ENCODE measurements around the gene PRR19.

PRR19 gene

DNA sequence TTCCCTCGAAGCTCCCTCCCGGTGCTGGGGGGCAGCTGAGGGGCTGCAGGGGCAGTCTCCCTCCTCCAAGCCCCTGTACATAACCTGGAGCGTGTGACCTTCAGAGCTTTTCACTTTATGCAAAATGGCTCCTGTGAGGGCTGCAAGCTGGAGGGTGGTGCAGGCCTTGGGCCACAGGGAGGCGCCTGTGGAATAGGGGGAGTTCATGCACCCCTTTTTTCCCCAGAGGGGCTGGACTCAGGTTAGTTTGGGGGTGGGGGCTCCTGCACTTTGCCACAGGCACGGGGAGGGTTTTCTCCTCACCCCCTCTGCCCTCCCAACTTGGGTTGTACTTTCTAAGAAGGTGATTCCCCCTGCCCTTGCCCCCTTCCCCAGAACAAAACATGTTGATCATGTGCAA is 6.6 kb upstream of the PRR19 start:
- DNase-seq (ENCODE audit: low spot score): no peak

DNA sequence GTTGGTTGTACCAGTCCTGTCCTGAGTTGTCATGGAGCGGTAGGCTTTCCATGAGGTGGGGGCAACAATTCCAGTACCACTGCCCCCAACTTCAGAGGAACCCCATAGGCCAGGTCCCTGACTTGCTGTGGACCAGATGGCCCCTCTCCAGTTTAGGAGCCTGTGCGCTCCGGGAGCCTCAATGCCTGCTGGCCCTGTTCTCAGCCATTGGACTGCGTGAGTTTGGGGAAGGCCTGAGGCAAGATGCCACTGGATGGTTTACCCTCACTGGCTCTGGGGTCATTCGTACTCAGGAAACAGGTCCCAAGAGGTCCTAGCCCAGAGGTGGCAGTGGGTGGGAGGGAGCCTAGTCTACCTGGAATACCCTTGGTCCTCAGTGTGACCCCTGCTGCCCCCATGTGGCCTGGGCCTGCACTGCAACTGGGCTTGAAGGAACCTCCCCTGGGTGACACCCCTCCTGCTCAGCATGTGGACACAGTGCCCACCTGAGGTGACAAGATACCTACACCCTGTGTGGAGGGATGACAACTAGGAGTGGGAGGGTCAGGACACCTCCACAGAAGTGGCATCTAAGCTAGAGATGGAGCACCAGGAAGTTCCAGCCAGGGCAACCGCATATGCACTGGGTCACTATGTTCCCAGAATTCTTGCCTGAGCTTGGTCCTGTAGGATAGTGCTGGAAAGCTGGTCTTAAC is 6.0 kb upstream of the PRR19 start:
- peak; percentile 87 for DNase-seq (ENCODE audit: low spot score)

DNA sequence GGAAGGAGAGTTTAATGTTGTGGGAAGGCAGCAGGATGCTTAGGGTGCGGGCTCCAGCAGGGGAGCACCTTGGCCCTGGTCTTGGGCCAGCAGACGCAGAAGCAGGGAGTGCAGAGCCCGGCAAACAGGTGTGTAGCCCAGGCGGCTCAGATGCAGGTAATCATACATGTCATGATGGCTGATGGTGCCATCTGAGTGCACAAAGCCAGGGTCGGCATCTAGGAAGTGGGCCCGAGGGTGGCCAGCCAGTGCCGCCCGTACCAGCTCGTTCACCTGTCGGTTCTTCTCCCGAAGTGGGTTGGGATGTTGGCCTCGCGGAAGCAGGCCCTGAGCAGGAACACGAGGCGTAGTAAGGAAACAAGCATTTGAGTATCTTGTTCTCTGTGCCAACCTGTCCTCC is 4.9 kb upstream of the PRR19 start:
- no peak for DNase-seq (ENCODE audit: low spot score)

DNA sequence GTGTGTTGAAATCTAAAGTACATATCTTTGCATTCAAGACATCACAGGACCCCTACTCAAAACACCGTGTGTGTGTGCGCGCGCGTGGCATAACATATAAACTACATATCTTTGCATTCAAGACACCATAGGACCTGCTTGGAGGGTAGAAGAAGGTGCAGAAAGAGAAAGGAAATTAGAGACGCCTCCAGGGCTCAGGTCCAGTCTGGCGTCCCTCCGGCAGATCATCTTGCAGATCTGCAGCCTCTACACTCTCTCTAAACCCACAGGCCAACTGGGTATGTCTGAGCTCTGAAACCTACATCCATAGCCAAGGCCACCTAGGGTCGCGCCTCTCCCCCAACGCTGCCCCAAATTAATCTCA is 1.2 kb downstream of the PRR19 start:
- DNase-seq (ENCODE audit: low spot score): no peak

DNA sequence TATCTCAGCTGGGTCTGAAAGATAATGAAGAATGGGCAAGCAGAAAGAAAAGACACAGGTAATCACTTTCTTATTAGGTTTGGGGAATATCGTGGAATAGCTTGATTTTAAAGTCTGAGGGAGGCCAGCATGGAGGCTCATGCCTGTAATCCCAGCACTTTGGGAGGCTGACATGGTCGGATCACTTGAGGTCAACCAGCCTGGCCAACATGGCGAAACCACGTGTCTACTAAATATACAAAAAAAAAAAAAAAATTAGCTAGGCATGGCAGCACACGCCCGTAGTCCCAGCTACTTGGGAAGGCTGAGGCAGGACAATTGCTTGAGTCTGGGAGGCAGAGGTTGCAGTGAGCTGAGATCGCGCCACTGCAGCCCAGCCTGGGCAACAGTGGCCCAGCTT is 1.9 kb downstream of the PRR19 start:
- no peak for DNase-seq (ENCODE audit: low spot score)

DNA sequence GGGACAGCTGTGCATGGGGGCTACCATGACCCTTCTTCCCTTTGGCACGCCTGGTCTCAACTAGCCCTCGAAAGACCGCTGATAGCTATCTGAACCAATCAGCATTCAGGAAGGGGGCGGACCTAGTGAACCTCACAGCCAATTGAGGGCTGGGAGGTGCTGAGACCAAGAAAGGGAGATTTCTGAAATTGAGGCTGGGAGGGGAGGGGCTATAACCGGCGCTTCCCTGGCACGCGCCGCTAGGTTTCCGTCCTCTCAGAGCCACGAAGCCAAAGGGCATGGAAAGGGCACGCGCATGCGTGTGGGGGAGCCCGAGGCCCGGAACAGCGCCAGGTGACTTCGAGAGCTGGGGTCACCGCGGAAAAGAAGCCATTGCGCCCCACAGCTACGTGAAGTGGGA is 4.7 kb downstream of the PRR19 start:
- DNase-seq (ENCODE audit: low spot score): no peak

DNA sequence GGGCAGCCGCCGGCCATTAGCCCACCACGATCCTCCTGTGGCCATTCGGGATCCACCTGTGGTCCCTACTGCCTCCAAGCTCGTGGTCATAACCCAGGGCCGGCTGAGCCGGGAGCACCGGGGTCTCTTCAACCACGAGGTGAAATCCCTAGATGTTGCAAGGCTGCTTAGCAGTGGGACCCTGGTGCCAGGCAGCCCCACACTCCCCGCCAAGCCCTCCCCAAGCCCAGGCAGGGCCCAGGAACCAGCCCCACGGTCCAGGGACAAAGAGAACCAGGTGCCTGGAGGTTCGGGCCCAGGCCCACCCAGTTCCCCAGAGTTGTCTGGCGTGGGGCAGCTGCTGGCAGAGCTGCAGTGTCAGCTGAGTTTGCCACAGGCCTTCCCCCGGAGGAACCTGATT is 7.8 kb downstream of the PRR19 start:
- DNase-seq (ENCODE audit: low spot score): no peak

DNA sequence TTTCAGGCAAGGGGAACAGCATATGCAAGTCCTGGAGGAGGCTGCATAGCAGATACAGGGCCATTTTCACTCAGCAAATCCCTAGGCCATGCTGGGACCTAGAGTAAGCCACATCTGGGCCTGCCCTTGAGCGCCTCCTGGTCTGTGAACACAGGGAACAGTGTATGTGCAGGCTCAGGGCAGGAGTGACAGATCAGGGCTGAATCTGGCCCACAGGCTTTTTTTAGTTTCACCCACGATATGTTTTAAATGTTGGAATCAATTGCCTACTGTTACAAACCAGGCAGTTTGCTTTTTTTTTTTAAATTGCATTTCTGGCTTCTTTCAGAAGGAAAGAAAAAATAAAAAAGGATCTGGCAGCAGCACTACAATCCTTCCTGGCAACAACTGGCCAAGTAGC is 9.7 kb downstream of the PRR19 start:
- no peak for DNase-seq (ENCODE audit: low spot score)

DNA sequence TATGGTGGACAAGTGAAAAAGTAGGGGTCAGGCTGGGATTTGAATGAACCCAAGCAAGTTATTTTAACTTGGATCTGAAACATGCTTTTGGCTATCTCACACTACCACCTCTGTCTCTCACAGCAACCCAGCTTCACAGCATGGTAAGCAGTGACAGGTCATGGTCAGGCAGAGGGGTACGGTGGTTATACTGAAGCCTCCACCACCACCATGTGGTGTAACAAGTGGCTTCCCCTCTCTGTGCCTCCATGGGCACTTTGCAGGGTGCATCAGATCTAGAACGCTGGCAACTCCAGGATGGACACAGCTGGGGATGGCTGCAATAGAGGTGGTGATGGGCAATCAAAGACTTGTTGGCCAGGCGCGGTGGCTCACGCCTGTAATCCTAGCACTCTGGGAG is 10.4 kb downstream of the PRR19 start:
- DNase-seq (ENCODE audit: low spot score): no peak

DNA sequence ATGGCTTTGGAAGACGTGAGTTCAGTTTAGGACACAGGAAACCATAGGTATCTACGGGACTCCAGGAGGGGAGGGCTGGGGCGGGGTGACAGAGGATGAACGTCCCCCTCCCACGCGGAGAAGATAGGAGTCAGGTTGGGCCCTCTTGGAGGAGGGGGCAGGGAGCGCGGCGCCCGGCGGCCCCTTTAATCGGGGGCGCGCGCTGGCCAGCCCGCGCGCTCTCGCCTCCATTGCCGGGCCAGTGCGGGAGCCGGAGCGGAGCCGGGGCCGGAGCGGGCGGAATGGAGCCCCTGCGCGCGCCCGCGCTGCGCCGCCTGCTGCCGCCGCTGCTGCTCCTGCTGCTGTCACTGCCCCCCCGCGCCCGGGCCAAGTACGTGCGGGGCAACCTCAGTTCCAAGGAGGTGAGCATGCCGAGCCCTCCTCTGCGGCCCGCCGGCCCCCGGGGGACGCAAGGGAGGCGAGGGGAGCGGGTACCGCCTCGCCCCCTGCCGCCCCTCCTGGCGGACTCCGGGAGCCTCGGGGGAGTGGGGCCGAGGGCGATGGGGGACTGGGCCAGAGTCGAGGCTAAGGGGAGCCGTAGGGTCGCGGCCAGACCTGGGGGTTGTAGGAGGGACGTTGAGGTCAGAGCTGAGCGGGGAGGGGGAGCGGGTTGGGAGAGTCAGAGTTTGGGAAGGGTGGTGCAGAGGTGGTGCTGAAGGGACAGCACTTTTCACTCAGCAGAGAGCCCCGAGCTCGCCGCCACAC is 11.3 kb downstream of the PRR19 start, which contains the start of gene TMEM145:
Gene TMEM145, plus strand, starts transcription at position 214 of the 744 bp plus-strand sequence. Its CDS starts 68 bp downstream, at position 282.
- no peak for DNase-seq (ENCODE audit: low spot score)

DNA sequence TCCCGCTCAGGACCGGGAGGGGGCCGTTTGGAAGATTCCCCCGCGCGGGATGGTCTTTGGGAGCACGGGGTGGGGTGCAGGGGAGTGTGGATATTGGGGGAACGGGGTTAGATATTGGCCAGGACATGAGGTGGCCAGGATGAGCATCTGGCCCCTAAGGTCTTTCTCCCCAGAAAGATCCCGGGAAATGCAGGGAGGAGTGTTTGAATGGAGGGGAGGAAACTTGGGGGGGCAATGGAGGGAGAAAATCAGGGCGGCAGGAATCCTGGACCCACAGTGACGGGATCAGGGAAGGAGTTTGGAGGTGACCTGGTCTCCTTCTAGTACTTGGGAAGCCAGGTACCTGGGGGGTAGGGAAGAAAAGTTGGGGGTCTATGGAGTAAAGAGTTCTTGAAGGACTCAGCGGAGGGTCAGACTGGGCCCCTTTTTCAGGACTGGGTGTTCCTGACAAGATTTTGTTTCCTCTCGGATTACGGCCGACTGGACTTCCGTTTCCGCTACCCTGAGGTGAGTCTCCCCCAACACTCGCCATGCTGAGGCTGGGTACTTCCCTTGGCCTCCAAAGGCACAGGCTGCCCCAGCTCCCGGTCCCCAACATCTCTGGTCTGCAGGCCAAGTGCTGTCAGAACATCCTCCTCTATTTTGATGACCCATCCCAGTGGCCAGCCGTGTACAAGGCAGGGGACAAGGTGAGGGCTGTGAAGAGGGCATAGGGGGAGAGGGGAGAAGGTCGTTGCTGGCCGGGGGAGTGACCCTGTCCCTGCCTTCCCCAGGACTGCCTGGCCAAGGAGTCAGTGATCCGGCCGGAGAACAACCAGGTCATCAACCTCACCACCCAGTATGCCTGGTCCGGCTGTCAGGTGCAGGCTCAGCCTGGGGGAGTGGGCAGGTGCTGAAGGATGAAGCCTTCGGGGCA is 12.2 kb downstream of the PRR19 start:
- no peak for DNase-seq (ENCODE audit: low spot score)

DNA sequence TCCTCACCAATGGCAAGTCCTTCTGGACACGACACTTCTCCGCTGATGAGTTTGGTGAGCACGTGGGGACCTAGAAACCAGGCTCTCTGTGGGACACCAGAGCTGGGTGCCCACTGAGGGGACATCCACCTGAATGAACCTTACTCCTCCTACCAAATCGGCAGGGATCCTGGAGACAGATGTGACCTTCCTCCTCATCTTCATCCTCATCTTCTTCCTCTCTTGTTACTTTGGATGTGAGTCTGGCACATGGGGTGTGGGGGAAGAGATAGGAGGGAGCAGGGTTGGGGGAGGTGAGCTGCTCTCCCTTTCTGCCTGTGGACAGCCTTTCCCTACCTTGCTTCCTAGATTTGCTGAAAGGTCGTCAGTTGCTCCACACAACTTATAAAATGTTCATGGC is 13.1 kb downstream of the PRR19 start:
- no peak for DNase-seq (ENCODE audit: low spot score)

DNA sequence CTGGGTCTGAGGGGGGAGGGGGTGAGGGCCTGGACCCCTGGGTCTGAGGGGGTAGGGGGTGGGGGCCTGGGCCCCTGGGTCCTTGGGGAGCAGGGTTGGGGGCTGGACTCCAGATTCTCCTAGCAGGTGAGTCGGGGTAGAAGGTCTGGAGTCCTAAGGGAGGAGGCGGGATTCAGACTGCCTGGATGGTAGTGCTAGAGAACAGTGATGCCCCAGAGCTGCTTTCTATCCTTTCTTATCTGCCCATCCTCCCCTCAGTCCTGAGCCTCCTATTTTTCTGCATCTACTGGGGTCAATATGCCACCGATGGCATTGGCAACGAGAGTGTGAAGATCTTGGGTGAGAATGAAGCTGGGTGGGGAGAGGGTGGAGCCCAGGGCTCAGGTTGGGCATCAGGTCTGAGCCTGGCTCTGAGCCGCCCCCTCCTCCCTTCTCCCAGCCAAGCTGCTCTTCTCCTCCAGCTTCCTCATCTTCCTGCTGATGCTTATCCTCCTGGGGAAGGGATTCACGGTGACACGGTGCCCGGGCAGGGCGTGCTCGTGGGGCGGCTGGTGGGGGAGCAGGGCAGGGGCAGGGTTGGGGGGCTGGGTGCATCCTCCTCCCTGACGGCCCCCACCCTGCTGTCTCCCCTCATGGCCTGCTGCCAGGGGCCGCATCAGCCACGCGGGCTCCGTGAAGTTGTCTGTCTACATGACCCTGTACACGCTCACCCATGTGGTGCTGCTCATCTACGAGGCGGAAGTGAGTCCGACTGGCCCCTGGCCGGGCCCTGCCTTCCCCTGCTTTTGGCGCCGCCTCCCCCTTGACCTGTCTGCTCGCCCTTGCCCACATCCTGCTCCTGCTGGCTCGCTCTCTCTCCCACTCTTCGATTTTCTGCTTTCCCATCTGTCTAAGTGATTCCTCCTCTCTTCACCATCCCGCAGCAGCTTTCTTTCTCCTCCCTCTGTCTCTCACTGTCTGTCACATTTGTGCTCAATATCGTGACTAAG is 14.6 kb downstream of the PRR19 start:
- no peak for DNase-seq (ENCODE audit: low spot score)

DNA sequence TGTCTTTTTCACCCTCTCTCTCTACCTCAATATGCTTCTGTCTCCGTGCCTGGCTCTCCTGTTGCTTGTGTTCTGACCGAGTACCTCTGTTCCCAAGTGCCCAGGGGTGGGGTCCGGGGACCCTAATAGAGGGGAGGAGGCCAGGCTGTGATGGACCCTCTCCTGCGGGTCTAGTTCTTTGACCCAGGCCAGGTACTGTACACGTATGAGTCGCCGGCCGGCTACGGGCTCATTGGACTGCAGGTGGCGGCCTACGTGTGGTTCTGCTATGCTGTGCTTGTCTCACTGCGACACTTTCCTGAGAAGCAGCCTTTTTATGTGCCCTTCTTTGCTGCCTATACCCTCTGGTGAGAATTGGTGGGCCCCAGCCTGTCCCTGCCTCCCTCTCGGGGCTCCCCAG is 15.6 kb downstream of the PRR19 start:
- no peak for DNase-seq (ENCODE audit: low spot score)

DNA sequence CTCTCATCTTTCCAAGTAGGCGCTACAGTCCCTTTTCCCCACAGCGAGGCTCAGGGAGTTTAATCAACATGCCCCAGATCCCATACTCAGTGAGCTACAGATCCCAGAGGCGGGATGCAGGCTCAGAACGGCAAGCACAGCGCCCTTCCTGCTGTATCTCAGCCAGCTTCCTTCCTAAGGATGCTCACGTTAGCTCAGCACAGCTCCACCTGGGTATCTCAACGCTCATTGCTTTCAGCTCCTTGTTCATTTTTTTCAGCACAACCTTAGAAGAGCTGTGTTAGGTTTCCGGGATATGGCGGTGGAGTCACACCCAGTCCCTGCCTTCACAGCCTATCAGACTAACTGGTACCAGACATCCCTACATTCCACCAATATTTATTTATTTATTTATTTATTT is 20.4 kb downstream of the PRR19 start:
- no peak for DNase-seq (ENCODE audit: low spot score)

DNA sequence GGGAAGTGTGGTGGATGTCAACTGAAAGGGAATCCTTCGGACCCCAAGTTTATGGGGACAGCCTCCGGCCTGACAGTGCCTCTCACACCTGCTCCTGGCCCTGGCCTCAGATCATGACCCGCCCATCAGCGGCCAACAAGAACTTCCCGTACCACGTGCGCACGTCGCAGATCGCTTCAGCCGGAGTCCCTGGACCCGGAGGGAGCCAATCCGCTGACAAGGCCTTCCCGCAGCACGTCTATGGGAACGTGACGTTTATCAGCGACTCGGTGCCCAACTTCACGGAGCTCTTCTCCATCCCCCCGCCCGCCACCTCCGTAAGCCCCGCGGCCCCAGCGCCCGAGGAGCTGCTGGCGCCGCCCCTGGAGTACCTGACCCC is 21.5 kb downstream of the PRR19 start:
- DNase-seq (ENCODE audit: low spot score): no peak

DNA sequence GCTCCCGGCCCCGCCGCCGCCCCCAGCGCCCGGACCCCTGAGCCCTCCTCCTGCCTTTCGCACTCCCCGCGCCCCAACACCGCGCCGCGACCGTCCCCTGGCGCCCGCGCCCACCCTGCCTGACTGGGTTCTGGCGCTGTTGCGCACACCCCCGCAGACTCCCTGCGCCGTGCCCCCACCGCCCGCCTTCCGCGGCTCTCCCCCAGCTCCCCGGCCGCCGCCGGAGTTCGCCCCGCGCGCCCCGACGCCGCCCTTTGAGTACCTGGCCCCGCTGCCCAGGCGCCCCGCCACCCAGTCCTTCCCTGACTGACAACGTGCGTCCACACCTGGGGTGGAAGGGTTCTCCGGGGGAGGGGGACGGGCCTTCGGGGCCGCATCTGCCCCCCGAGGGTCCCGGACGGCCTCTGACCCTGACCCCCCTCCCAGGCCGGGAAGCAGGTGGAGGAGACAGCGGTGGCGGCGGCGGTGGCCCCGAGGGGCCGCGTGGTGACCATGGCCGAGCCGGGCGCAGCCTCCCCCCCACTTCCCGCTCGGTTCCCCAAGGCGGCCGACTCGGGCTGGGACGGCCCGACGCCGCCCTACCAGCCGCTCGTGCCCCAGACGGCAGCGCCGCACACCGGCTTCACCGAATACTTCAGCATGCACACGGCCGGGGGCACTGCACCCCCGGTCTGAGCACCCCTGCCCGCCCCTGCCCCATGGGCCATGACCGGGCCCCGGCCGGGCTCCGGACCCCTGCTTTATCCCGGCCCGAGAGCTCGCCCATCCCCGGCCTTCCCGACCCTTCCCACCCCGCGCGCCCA is 22.1 kb downstream of the PRR19 start:
- DNase-seq (ENCODE audit: low spot score): no peak

DNA sequence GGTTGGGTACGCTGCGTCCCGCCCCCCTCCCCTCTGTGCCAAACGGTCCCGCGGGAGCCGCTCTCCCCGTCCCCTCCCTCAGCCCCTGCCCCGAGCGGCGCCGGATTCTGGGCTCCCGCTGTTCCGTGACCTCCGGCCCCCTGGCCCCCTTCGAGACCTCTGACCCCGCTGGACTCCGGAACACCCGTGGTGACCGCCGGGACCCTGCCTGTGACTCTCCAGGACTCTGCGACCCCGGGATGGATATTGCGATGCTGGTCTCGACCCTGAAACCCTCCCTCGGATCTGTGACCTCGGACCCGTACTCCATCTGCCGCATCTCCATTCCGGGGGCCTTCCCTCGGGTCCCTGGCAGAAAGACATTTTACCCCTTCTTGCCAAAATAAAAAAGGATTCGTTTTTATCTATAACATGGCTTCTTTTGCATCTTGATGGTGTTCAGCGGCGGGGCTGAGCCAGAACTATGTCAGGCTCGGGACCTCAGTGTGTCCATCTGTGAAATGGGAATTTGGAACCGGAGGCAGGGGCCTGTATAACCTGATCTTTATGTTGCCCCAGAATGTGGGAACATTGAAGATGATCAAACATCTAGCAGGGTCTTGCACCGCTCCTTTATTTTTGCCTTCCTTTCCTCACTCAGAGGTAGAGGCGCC is 22.8 kb downstream of the PRR19 start:
- no peak for DNase-seq (ENCODE audit: low spot score)

DNA sequence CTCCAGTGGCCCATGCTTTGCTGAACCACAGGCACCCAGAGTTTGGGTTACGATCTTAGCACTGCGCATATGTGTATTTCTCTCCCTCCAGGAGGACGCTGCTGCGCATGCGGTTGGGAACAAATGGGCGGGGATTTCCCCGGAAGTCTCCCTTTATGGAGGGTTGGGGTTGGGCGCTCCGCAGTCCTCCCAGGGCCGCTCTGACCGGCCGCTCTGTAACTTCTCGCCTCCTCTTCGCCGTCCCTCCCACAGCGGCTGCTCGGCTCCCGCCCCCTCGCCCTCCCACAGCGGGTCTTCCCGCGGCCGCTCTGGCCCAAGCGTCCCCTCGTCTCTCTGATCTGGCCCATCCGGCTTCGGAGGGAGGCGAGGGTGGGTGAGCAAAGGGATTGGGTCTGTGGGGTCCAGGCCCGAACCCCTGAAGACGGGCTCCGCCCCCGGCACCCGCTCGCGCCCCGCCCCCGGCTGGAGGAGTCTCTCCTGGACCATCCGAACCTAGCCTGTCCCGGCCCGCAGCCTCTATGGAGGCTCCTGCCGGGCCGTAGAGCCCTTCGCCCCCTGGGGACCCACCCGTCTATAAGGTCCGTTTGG is 23.5 kb downstream of the PRR19 start, which contains the start of gene MEGF8:
Gene MEGF8, plus strand, starts transcription at position 328 of the 588 bp plus-strand sequence. CDS start 609 bp downstream, outside the sequence.
- DNase-seq (ENCODE audit: low spot score): peak; percentile 98

Data from hematopoietic multipotent progenitor cell treated with erythropoietin and hydrocortisone succinate and interleukin-3 and kit ligand, for 17 days (in vitro differentiated cells).